ENCODE data around the gene VPS54.
"Not testable (repeated sequence)": the region's sequence is repeated elsewhere in the genome, so short reads cannot be mapped to it uniquely, and the experiment has no call there.

Gene VPS54

GRCh38 chr2:63849381-63850203, 169.6 kb downstream of the VPS54 start:
- no peak for DNase-seq (ENCODE audit: extremely low read depth in 1 of 2, low read depth in 1 of 2)

- DNase-seq (ENCODE audit: extremely low read depth in 1 of 2, low read depth in 1 of 2), result not testable (repeated sequence)
Measured at GRCh38 chr2:63847571-63847970, 171.7 kb downstream of the VPS54 start.

- DNase-seq (ENCODE audit: extremely low read depth in 1 of 2, low read depth in 1 of 2), result no peak
Measured at GRCh38 chr2:63846487-63846886, 172.7 kb downstream of the VPS54 start.

- no peak for DNase-seq (ENCODE audit: extremely low read depth in 1 of 2, low read depth in 1 of 2)
Measured at GRCh38 chr2:63845866-63846265, 173.4 kb downstream of the VPS54 start.

GRCh38 chr2:63844616-63845015, 174.6 kb downstream of the VPS54 start:
- DNase-seq (ENCODE audit: extremely low read depth in 1 of 2, low read depth in 1 of 2), result no peak

GRCh38 chr2:63843791-63844190, 175.4 kb downstream of the VPS54 start:
- no peak for DNase-seq (ENCODE audit: extremely low read depth in 1 of 2, low read depth in 1 of 2)

DNA sequence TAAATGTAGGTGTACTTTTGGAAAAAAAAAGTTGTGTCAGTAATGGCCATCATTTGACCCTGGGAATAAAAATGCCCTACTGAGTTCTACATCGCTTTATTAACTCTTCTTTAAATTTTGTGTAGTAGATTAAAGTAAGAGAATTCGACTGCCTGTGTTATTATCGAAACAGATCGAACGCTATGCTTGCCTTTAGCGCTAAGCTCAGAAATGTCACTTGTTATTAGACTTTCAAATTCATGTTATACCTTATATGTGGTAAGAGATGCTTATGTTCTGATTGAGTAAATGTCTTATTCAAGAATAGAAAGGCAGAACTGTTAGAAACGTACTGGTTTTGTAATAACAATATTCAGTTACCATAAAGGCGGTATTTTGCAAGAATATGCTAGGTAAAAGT, 176.1 kb downstream of the VPS54 start:
- DNase-seq (ENCODE audit: extremely low read depth in 1 of 2, low read depth in 1 of 2), result no peak

GRCh38 chr2:63842149-63843061, 176.8 kb downstream of the VPS54 start:
- DNase-seq (ENCODE audit: extremely low read depth in 1 of 2, low read depth in 1 of 2), result no peak

Measured in activated CD8-positive, alpha-beta memory T cell treated with anti-CD3 and anti-CD28 coated beads for 1 hour (primary cell).